Cardiac muscle cell (in vitro differentiated cells and primary cell): ENCODE measurements around the gene COL18A1. TPM values are rescaled to one million over a fixed set of nuclear protein-coding genes. Genes with fewer than 3 reads are reported as not detected.

ENCODE experiments used
- DNase-seq, 2 donors: peaks; one replicate each; pipeline versions ENCODE4 v3.0.0 to v3.0.0-alpha.2; 2010 to 2017; ENCODE audit warnings: low read depth in 1 of 2, low spot score in 1 of 2
- H3K27ac ChIP-seq: fragments of 200-600 bp; sonication (generic); 2 replicates; pipeline ENCODE4 v1.5.1; 2016
- H3K27me3 ChIP-seq: fragments of 200-600 bp; sonication (generic); 2 replicates; pipeline ENCODE4 v1.6.0; 2016; ENCODE audit warnings: control low read depth
- H3K36me3 ChIP-seq: fragments of 200-600 bp; sonication (generic); 2 replicates; pipeline ENCODE4 v1.5.1; 2016; ENCODE audit warnings: control low read depth
- H3K4me1 ChIP-seq: fragments of 200-600 bp; sonication (generic); 2 replicates; pipeline ENCODE4 v1.8.1; 2017; ENCODE audit warnings: low read depth, mild to moderate bottlenecking, mixed run types
- H3K4me3 ChIP-seq: fragments of 200-600 bp; sonication (generic); 2 replicates; pipeline ENCODE4 v1.5.1; 2016; ENCODE audit warnings: mild to moderate bottlenecking
- H3K9me3 ChIP-seq: fragments of 200-600 bp; sonication (generic); 2 replicates; pipeline ENCODE4 v1.5.1; 2017; ENCODE audit warnings: low read depth, mild to moderate bottlenecking, control low read depth
- CTCF ChIP-seq: IDR thresholded peaks from 2 replicates; pipeline ENCODE4 v1.5.1; 2012; ENCODE audit warnings: low read depth, mild to moderate bottlenecking, low read length
- polyA plus RNA-seq: library from polyadenylated mRNA; unstranded; fragments of >200 nt; fragmentation: Nextera tagmentation; extraction: Ambion mirVana; gene quantifications from 2 replicates; pipeline ENCODE4 v1.2.1, GENCODE V29; 2016
- total RNA-seq: library from RNA; depleted of rRNA; stranded (reverse); fragments of >200 nt; gene quantifications from 2 replicates; pipeline ENCODE4 v1.2.3, GENCODE V29; 2016

COL18A1 gene
- total and polyA plus RNA-seq, 2 experiments from 2014 or later: 407 to 1,182 TPM

GRCh38 chr21:45467221-45467779, 62.3 kb downstream of the COL18A1 start:
- H3K4me1 ChIP-seq: no peaks in the 10 kb centered on the region

DNA sequence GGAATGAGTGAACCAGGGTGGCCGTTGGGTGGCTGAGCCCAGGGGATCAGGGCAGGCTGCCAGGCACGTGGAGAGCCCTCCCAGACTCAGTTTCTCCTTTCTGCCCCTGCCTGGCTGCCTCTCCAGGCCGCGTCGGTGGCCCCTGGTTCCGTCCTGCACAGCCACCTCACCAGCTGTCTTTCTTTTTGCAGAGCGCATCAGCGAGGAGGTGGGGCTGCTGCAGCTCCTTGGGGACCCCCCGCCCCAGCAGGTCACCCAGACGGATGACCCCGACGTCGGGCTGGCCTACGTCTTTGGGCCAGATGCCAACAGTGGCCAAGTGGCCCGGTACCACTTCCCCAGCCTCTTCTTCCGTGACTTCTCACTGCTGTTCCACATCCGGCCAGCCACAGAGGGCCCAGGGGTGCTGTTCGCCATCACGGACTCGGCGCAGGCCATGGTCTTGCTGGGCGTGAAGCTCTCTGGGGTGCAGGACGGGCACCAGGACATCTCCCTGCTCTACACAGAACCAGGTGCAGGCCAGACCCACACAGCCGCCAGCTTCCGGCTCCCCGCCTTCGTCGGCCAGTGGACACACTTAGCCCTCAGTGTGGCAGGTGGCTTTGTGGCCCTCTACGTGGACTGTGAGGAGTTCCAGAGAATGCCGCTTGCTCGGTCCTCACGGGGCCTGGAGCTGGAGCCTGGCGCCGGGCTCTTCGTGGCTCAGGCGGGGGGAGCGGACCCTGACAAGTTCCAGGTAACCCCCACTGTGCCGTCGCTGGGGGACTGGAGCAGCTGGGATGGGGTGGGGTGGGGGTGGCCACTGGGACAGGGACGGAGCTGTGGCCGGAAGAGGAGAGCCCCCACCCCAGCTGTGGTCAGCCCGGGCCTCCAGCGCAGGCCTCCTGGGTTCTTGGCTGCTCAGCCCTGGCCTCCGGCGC, 63.3 kb downstream of the COL18A1 start:
- Histone ChIP-seq H3K27ac (no peak overlapping the region), H3K36me3 (peaks cover 4% of the 10 kb centered on the region), H3K4me1 (no peaks in the 10 kb centered on the region), H3K27me3 (no peaks in the 10 kb centered on the region), H3K4me3 (no peak overlapping the region), H3K9me3 (no peaks in the 10 kb centered on the region)
- no peak for TF ChIP-seq CTCF
- DNase-seq: no peak

More at GRCh38 chr21:45467221-45467779, 62.3 kb downstream of the COL18A1 start:
- H3K9me3 ChIP-seq: no peaks in the 10 kb centered on the region
- no peaks in the 10 kb centered on the region for H3K27me3 ChIP-seq
- no peak overlapping the region for H3K27ac ChIP-seq
- peaks cover 4% of the 10 kb centered on the region for H3K36me3 ChIP-seq
- no peak overlapping the region for H3K4me3 ChIP-seq
- TF ChIP-seq CTCF: no peak
- no peak for DNase-seq

GRCh38 chr21:45468971-45469272, 64.0 kb downstream of the COL18A1 start:
- no peaks in the 10 kb centered on the region for H3K9me3 ChIP-seq
- no peak overlapping the region for H3K27ac ChIP-seq
- H3K36me3 ChIP-seq: peaks cover 4% of the 10 kb centered on the region
- DNase-seq: no peak
- no peak for TF ChIP-seq CTCF
- H3K27me3 ChIP-seq: no peaks in the 10 kb centered on the region
- no peaks in the 10 kb centered on the region for H3K4me1 ChIP-seq
- H3K4me3 ChIP-seq: no peak overlapping the region

DNA sequence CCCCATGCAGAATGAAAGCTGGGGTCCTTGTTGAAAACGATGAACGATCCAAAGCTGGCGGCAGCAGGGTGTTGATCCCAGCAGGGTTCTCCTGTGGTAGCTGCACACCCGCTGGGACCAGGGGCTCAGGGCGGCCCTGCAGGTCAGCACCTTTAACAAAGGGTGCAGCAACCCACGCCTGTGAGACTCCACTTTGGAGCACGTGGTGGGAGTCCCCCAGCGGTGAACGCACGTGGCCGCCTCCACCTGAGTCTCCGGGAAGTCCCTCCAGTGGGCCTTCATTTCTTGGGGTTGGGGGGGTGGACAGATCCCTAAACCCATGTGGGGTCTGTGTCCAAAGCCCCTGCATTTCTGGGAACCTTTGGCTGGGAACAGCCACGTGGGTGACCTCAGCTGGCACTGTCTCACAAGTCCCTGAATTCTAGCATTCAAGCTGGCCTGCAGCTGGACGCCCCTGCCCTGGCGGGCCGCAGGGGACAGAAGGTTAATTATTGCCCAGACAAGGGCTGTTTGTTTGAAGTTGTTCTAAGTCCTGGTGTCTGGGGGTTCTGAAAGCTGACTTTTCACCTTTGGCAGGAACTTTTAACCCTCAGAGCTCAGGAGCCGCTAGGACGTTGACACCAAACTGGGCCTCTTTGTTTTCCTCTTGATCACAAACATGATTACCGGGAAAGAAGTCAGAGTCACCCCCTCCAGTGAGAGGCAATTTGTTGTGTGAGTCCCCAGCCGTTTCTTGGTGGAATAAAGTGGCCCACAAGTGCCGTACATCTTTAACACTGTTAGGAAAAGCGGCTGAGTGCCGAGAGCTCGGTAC, 64.5 kb downstream of the COL18A1 start:
- H3K9me3 ChIP-seq: no peaks in the 10 kb centered on the region
- H3K4me1 ChIP-seq: no peaks in the 10 kb centered on the region
- no peaks in the 10 kb centered on the region for H3K27me3 ChIP-seq
- H3K27ac ChIP-seq: no peak overlapping the region
- no peak for DNase-seq
- H3K4me3 ChIP-seq: no peak overlapping the region
- TF ChIP-seq CTCF: no peak
- peaks cover 4% of the 10 kb centered on the region for H3K36me3 ChIP-seq

DNA sequence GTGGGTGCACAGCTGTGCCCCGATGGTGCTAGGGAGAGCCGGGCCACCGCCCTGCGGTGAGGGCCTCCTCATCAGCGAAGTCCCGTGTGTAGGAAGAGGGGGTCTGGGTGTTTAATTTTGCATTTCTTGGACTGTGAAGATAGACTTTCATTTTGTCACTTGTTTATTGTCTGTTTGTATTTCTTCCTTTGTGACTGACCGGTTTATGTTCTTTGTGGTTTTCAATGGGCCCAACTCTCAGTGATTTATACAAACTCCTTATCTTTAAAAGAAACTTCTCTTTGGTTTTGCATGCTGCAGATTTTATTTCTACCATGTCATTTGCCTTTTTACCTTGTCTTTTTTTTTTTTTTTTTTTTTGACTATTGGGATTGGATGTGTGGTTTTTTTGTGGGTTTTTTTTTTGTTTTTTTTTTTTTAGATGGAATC, 65.1 kb downstream of the COL18A1 start:
- Histone ChIP-seq H3K4me1 (no peaks in the 10 kb centered on the region), H3K4me3 (no peak overlapping the region), H3K36me3 (peaks cover 7% of the 10 kb centered on the region), H3K27ac (no peak overlapping the region), H3K27me3 (no peaks in the 10 kb centered on the region), H3K9me3 (no peaks in the 10 kb centered on the region)
- TF ChIP-seq CTCF: no peak
- peak in 1 of 2 donors; percentile 17 for DNase-seq
